Gastroesophageal sphincter (tissue), 3 donors: Measurements from ENCODE around the gene PDZRN4.

Experiments
- POLR2A ChIP-seq, 2 donors: fragments of 450-650 bp; IDR thresholded peaks; one replicate each; pipeline ENCODE4 v1.6.1; 2017; ENCODE audit warnings: antibody characterized with exemption in 2 of 2, mild to moderate bottlenecking in 2 of 2, moderate library complexity in 1 of 2
- TF ChIP-seq, protein P1 (sequence below), 4 experiments: fragments of 200-600 bp in 2 of 4; fragments of 450-650 bp in 2 of 4; sonication (generic) in 1 of 4; IDR thresholded peaks; one replicate each; pipeline ENCODE4 v1.5.1; 2017 to 2019; ENCODE audit warnings: antibody characterized with exemption in 4 of 4, mild to moderate bottlenecking in 2 of 4, moderate library complexity in 2 of 4

DNA sequence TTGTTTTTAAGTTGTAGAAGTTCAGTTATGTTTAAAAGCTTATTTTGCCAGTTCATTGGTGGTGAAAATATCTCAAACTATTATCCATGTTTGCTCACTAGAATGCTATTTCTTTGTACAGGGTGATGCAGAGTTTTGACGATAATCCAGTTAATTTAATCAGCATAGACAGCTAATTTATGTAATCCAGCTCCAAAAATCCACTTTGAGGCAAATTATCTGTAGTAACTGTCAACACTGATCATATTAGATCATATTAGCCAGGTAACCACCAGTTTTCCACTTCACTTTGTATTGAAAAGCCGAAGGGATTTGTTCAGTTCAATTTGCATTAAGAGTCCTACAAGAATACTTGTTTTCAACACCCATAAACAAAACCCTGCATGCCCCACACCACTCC, 378.6 kb downstream of the PDZRN4 start:
- no peak for TF ChIP-seq POLR2A (IDR thresholded peaks at IDR 0.05)
- TF ChIP-seq, protein P1, sequence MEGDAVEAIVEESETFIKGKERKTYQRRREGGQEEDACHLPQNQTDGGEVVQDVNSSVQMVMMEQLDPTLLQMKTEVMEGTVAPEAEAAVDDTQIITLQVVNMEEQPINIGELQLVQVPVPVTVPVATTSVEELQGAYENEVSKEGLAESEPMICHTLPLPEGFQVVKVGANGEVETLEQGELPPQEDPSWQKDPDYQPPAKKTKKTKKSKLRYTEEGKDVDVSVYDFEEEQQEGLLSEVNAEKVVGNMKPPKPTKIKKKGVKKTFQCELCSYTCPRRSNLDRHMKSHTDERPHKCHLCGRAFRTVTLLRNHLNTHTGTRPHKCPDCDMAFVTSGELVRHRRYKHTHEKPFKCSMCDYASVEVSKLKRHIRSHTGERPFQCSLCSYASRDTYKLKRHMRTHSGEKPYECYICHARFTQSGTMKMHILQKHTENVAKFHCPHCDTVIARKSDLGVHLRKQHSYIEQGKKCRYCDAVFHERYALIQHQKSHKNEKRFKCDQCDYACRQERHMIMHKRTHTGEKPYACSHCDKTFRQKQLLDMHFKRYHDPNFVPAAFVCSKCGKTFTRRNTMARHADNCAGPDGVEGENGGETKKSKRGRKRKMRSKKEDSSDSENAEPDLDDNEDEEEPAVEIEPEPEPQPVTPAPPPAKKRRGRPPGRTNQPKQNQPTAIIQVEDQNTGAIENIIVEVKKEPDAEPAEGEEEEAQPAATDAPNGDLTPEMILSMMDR (IDR thresholded peaks at IDR 0.05), result no peak
